ENCODE measurements around the gene ADAMTSL1. TPM values are rescaled to one million over a fixed set of nuclear protein-coding genes. Genes with fewer than 3 reads are reported as not detected.

ADAMTSL1 gene
- total and polyA plus RNA-seq, 12 donors: 0.37 to 5.2 (median 1.9) TPM

- no peak for ATAC-seq
- DNase-seq: no peak
- Histone ChIP-seq H3K4me3 (no peak overlapping the region), H3K27ac (no peak overlapping the region), H3K4me1 (peaks cover 0 to 23% (median 0%) of the 10 kb centered on the region in 9 donors), H3K27me3 (no peaks in the 10 kb centered on the region), H3K36me3 (no peaks in the 10 kb centered on the region), H3K9me3 (no peaks in the 10 kb centered on the region)
- intact Hi-C loops (cut with DNase I): no loop called here
- TF ChIP-seq CTCF (IDR thresholded peaks at IDR 0.05): no peak
- WGBS, 2 donors: 49 to 50% methylated on average over 1 of the region's 1 CpG
Observed at GRCh38 chr9:18746631-18747030, 272.7 kb downstream of the ADAMTSL1 start.

- ATAC-seq: peak in 4 of 8 donors; percentile 31 to 70 (median 36)
- no peaks in the 10 kb centered on the region for H3K36me3 ChIP-seq
- WGBS, 2 donors: 55 to 57% methylated on average over 3 of the region's 3 CpGs
- DNase-seq: peak in 1 of 2 donors; percentile 7
- H3K27me3 ChIP-seq: no peaks in the 10 kb centered on the region
- intact Hi-C loops (cut with DNase I): no loop called here
- H3K27ac ChIP-seq: no peak overlapping the region
- no peak for TF ChIP-seq CTCF (IDR thresholded peaks at IDR 0.05)
- H3K9me3 ChIP-seq: no peaks in the 10 kb centered on the region
- H3K4me1 ChIP-seq: peaks cover 0 to 23% (median 0%) of the 10 kb centered on the region in 9 donors
- H3K4me3 ChIP-seq: no peak overlapping the region
Observed at GRCh38 chr9:18747595-18747994, 273.6 kb downstream of the ADAMTSL1 start.

- intact Hi-C loops (cut with DNase I): no loop called here
- ATAC-seq: no peak
- H3K27ac ChIP-seq: no peak overlapping the region
- no peaks in the 10 kb centered on the region for H3K9me3 ChIP-seq
- H3K36me3 ChIP-seq: no peaks in the 10 kb centered on the region
- TF ChIP-seq CTCF (IDR thresholded peaks at IDR 0.05): no peak
- 94 to 98% methylated on average over 1 of the region's 1 CpG for WGBS, 2 donors
- peaks cover 0 to 21% (median 0%) of the 10 kb centered on the region in 9 donors for H3K4me1 ChIP-seq
- no peak for DNase-seq
- no peaks in the 10 kb centered on the region for H3K27me3 ChIP-seq
- H3K4me3 ChIP-seq: no peak overlapping the region
Observed at GRCh38 chr9:18748251-18748701, 274.3 kb downstream of the ADAMTSL1 start.

- ATAC-seq (no peak), DNase-seq (no peak)
- intact Hi-C loops (cut with DNase I): no loop called here
- Histone ChIP-seq H3K9me3 (no peaks in the 10 kb centered on the region), H3K36me3 (peaks cover 0 to 13% (median 0%) of the 10 kb centered on the region in 9 donors), H3K27me3 (no peaks in the 10 kb centered on the region), H3K4me1 (peaks cover 0 to 14% (median 0%) of the 10 kb centered on the region in 9 donors), H3K27ac (no peak overlapping the region), H3K4me3 (no peak overlapping the region)
- WGBS, 2 donors: 68 to 82% methylated on average over 1 of the region's 1 CpG
- TF ChIP-seq CTCF (IDR thresholded peaks at IDR 0.05): no peak
Observed at GRCh38 chr9:18749711-18750110, 275.8 kb downstream of the ADAMTSL1 start.
